Endothelial cell of hepatic sinusoid (primary cell): ENCODE data around the gene MSMP.

ENCODE experiments used
- in situ Hi-C: cut with HindIII; loops from 2 replicates; pipeline ENCODE4 v1.10.0; 2017; ENCODE audit warnings: low sequenced_read_pairs

MSMP gene

DNA sequence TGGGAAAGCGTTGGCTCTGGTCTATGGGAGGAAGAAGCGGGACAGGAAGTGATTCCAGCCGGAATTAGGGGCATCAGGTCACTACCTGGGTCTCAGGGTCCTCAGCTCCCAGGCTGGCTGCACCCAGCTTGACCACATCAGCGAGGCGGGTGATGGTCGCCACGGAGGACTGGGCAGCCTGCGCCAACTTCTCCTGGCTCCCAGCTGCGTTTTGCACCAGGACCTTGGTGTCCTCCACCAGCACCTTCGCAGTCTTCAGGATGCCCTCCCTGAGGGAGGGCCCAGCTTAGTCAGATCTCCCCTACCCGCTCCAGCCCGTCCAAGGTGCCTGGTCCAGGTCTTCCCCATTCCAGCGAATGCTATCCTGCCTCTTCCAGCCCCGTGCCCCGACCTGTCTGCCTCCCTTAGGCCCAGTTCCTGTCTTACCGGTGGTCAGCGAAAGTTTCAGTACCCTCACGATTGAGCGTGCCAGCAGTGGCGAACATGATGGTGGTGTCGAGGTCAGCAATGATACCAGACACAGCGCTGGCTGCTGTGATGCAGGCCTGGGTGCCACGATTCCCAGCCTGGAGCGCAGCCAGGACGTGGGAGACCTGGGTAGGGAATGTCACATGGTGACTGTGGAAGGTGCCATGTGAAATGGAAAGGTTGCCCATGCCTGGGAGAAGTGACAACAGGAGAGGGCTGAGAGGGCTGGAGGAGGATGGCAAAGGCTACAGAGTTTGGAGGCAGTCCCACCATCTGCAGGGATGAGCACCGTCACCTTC is 50.0 kb downstream of the MSMP start:
- in situ Hi-C loops, result no loop called here
